GM23248 (cell line): ENCODE results near the gene RENBP. TPM values are rescaled to one million over a fixed set of nuclear protein-coding genes. Genes with fewer than 3 reads are reported as not detected.

Source experiments
- DNase-seq: peaks from one replicate; pipeline ENCODE4 v3.0.0-alpha.2; 2015
- H2AFZ ChIP-seq: fragments of 200-600 bp; sonication (generic); 2 replicates; pipeline ENCODE4 v1.6.1; 2016; ENCODE audit warnings: antibody characterized with exemption
- H3F3A ChIP-seq: fragments of 200-600 bp; sonication (generic); 2 replicates; pipeline ENCODE4 v1.6.1; 2016; ENCODE audit warnings: mild to moderate bottlenecking, antibody characterized with exemption, mixed run types; ENCODE audit not compliant: insufficient read depth
- H3K27ac ChIP-seq: fragments of 200-600 bp; sonication (generic); 2 replicates; pipeline ENCODE4 v1.5.1; 2016; ENCODE audit warnings: mild to moderate bottlenecking
- H3K27me3 ChIP-seq: fragments of 200-600 bp; sonication (generic); replicated peaks from 2 replicates; pipeline ENCODE4 v1.6.1; 2016; ENCODE audit warnings: mild to moderate bottlenecking; ENCODE audit not compliant: insufficient read depth
- H3K36me3 ChIP-seq: fragments of 200-600 bp; sonication (generic); 2 replicates; pipeline ENCODE4 v1.6.1; 2016; ENCODE audit warnings: low read depth, mild to moderate bottlenecking
- H3K4me1 ChIP-seq: fragments of 200-600 bp; sonication (generic); 2 replicates; pipeline ENCODE4 v1.6.1; 2016; ENCODE audit warnings: mild to moderate bottlenecking; ENCODE audit not compliant: insufficient read depth
- H3K4me2 ChIP-seq: fragments of 200-600 bp; sonication (generic); one replicate; pipeline ENCODE4 v1.6.1; 2016; ENCODE audit warnings: mild to moderate bottlenecking; ENCODE audit not compliant: unreplicated experiment
- H3K4me3 ChIP-seq: fragments of 200-600 bp; sonication (generic); 2 replicates; pipeline ENCODE4 v1.5.1; 2016; ENCODE audit warnings: mild to moderate bottlenecking
- H3K79me2 ChIP-seq: fragments of 200-600 bp; sonication (generic); 2 replicates; pipeline ENCODE4 v1.6.1; 2016; ENCODE audit warnings: mild to moderate bottlenecking; ENCODE audit not compliant: insufficient read depth
- H3K9ac ChIP-seq: fragments of 200-600 bp; sonication (generic); 2 replicates; pipeline ENCODE4 v1.6.1; 2016; ENCODE audit warnings: mild to moderate bottlenecking
- H3K9me2 ChIP-seq: fragments of 200-600 bp; sonication (generic); 2 replicates; pipeline ENCODE4 v1.6.1; 2016; ENCODE audit warnings: mixed run types, mild to moderate bottlenecking, moderate library complexity; ENCODE audit not compliant: insufficient read depth
- H3K9me3 ChIP-seq: fragments of 200-600 bp; sonication (generic); one replicate; pipeline ENCODE4 v1.6.1; 2017; ENCODE audit warnings: low read depth
- H4K20me1 ChIP-seq: fragments of 200-600 bp; sonication (generic); 2 replicates; pipeline ENCODE4 v1.6.0; 2016; ENCODE audit not compliant: insufficient read depth
- EZH2 ChIP-seq: fragments of 200-600 bp; sonication (generic); IDR thresholded peaks from 2 replicates; pipeline ENCODE4 v1.6.1; 2018; ENCODE audit warnings: antibody characterized with exemption, mild to moderate bottlenecking; ENCODE audit not compliant: insufficient read depth, poor library complexity, severe bottlenecking
- EZH2phosphoT487 ChIP-seq: fragments of 200-600 bp; sonication (generic); IDR thresholded peaks from 2 replicates; pipeline ENCODE4 v1.6.1; 2018; ENCODE audit warnings: antibody characterized with exemption, moderate library complexity, mild to moderate bottlenecking, low read depth; ENCODE audit not compliant: insufficient read depth
- WGBS, 2 experiments: methylation state at CpG; one replicate each; pipeline ENCODE4 v1.1.6; 2015 to 2017; ENCODE audit warnings: low lambda C conversion rate in 2 of 2, low coverage in 1 of 2; ENCODE audit errors: missing lambda C conversion rate in 2 of 2; 5-methylcytosine and 5-hydroxymethylcytosine counted together
- in situ Hi-C: fragments of 300-500 bp; cut with MboI; formaldehyde crosslinking; loops from 2 replicates; pipeline ENCODE4 v1.15.0; 2020
- polyA plus RNA-seq: library from polyadenylated mRNA; unstranded; fragments of >200 nt; fragmentation: Nextera tagmentation; extraction: Ambion mirVana; gene quantifications from 2 replicates; pipeline ENCODE4 v1.2.1, GENCODE V29; 2016
- total RNA-seq: library from RNA; depleted of rRNA; stranded (reverse); fragments of >200 nt; shearing (Covaris generic); gene quantifications from 2 replicates; pipeline ENCODE4 v1.2.3, GENCODE V29; 2014; rRNA removed

Gene RENBP
- total RNA-seq: 0.11 TPM in 1 of 2 replicates, not detected in the other
- polyA plus RNA-seq: not detected in 2 replicates

DNA sequence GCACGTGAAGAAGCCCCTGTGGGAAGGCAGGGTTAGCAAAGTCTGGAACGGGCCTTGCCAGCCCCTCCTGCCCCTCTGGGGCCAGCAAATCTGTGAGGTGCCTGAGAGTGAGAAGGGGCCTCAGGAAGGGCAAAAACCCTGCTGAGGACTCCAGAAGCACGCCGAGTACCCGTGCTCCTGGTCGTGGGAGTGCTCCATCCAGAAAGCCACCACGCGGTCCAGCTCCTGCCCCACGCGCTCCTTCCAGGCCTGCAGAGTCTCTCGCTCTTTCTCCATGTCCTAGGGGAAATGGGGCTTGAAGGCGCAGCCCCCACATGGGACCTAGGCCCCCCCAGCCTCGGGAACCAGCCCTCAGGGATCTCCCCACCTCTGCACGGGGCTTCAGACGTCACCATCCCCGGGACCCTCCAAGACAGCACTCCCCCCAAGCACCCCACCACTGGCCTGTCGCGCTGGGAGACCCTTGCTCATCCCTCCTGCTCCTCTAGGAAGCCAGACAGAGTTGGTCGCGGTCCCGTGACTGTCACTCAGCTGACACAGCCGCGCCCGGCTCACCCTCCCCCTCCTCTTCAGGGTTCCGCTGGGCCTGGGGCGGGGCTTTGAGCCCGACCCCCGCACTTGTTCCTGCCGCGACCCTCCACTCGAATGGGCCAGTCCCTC lies at the start of gene RENBP:
TSS of gene RENBP (minus strand) at position 504 of the 660 bp plus-strand sequence. CDS start at position 471, 33 bp downstream.
- Histone ChIP-seq H3K36me3 (no peaks in the 10 kb centered on the region; the same call in 1 of the 2 replicates), H3K9me2 (no peaks in the 10 kb centered on the region), H3K27me3 (no peaks in the 10 kb centered on the region), H3F3A (no peaks in the 10 kb centered on the region), H4K20me1 (no peaks in the 10 kb centered on the region), H3K27ac (no peak within 1 kb of the TSS), H3K4me1 (no peaks in the 10 kb centered on the region), H3K4me2 (no peak within 1 kb of the TSS), H3K4me3 (no peak within 1 kb of the TSS), H3K9me3 (no peaks in the 10 kb centered on the region), H2AFZ (no peak within 1 kb of the TSS), H3K79me2 (no peaks in the 10 kb centered on the region), H3K9ac (no peak within 1 kb of the TSS)
- no peak for DNase-seq
- no peak for TF ChIP-seq EZH2
- no peak for TF ChIP-seq EZH2phosphoT487
- in situ Hi-C loops: no loop called here
- 8 to 24% methylated on average over 8 to 9 of the region's 31 CpGs for WGBS, 2 experiments

DNA sequence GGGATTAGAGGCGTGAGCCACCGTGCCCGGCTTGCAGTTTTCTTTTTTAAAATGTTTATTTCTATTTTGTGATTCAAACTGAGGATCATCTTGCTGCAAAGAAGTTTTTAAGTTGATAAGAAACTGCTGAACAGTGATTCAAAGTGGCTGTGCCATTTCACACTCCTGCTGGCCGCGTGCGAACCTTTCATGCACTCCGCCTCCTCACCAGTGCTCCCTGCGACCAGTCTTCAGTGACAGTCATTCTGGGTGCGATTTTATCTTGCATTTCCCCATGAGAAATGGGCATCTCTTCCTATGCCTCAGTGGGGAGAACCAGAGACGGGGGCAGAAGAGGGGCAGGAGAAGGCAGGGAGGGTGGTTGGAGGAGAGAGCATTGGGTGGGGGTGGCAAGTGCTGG lies 49.5 kb upstream of the RENBP start:
- no peak for DNase-seq
- Histone ChIP-seq H3K27me3 (no peaks in the 10 kb centered on the region), H3K79me2 (no peaks in the 10 kb centered on the region), H3K9me3 (no peaks in the 10 kb centered on the region), H3K4me2 (no peak overlapping the region), H3K27ac (no peak overlapping the region), H3K9ac (no peak overlapping the region), H3K36me3 (no peaks in the 10 kb centered on the region), H4K20me1 (no peaks in the 10 kb centered on the region), H3K9me2 (no peaks in the 10 kb centered on the region), H3K4me1 (no peaks in the 10 kb centered on the region), H2AFZ (no peak overlapping the region), H3F3A (no peaks in the 10 kb centered on the region), H3K4me3 (no peak overlapping the region)
- TF ChIP-seq EZH2 (no peak), EZH2phosphoT487 (no peak)
- WGBS, 2 experiments: 87% methylated on average over 9 to 10 of the region's 10 CpGs
- in situ Hi-C loops: no loop called here

DNA sequence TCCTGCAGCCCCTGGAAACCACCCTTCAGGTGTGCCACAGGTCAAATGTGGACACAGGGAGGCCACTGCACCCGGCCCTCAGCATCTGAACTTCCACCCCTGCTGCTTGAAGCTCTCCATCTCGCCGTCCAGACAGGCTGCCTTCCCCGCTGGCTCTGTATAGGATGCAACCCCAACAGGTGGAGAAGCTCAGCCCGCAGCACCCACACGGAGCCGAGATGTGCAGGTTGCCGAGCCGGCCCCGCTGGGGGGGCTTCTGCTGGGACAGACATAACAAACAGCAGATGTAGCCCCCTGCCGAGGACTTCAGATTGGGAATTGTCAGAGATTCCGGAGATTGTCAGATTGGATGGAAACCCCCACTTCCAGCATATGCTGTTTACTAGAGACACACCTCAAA lies 48.6 kb upstream of the RENBP start:
- in situ Hi-C loops: no loop called here
- Histone ChIP-seq H3K4me2 (no peak overlapping the region), H3F3A (no peaks in the 10 kb centered on the region), H3K9ac (no peak overlapping the region), H3K4me3 (no peak overlapping the region), H3K4me1 (no peaks in the 10 kb centered on the region), H3K9me3 (no peaks in the 10 kb centered on the region), H3K9me2 (no peaks in the 10 kb centered on the region), H4K20me1 (no peaks in the 10 kb centered on the region), H3K27ac (no peak overlapping the region), H3K27me3 (no peaks in the 10 kb centered on the region), H2AFZ (no peak overlapping the region), H3K79me2 (no peaks in the 10 kb centered on the region), H3K36me3 (no peaks in the 10 kb centered on the region)
- WGBS, 2 experiments: 40 to 71% methylated on average over 1 to 12 of the region's 12 CpGs
- no peak for DNase-seq
- TF ChIP-seq EZH2phosphoT487 (no peak), EZH2 (no peak)

DNA sequence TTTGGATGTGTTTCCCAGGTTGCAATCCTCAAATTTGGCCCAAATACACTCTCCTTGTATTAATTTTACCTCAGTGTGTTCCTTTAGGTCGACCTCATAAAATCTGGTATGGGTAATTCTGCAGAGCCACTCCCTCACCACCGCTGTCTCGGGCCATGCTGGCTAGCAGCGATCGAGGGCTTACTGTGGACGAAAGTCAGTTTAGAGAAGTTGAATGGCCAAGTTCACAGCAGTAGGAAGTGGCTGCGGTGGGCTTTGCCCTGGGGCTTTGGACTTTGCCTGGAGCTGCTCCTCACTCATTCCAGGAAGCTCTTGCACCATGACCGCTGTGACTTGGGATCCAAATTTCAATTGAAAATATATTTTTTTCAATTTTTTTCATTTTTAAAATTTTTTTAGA lies 47.7 kb upstream of the RENBP start:
- Histone ChIP-seq H3K9ac (no peak overlapping the region), H3K4me1 (no peaks in the 10 kb centered on the region), H3K9me3 (no peaks in the 10 kb centered on the region), H3K27ac (no peak overlapping the region), H4K20me1 (no peaks in the 10 kb centered on the region), H2AFZ (no peak overlapping the region), H3K4me3 (no peak overlapping the region), H3K27me3 (no peaks in the 10 kb centered on the region), H3K9me2 (no peaks in the 10 kb centered on the region), H3K4me2 (no peak overlapping the region), H3K79me2 (no peaks in the 10 kb centered on the region), H3K36me3 (no peaks in the 10 kb centered on the region), H3F3A (no peaks in the 10 kb centered on the region)
- in situ Hi-C loops: no loop called here
- DNase-seq: no peak
- WGBS, 2 experiments: 88 to 95% methylated on average over 7 to 8 of the region's 8 CpGs
- no peak for TF ChIP-seq EZH2phosphoT487
- no peak for TF ChIP-seq EZH2

DNA sequence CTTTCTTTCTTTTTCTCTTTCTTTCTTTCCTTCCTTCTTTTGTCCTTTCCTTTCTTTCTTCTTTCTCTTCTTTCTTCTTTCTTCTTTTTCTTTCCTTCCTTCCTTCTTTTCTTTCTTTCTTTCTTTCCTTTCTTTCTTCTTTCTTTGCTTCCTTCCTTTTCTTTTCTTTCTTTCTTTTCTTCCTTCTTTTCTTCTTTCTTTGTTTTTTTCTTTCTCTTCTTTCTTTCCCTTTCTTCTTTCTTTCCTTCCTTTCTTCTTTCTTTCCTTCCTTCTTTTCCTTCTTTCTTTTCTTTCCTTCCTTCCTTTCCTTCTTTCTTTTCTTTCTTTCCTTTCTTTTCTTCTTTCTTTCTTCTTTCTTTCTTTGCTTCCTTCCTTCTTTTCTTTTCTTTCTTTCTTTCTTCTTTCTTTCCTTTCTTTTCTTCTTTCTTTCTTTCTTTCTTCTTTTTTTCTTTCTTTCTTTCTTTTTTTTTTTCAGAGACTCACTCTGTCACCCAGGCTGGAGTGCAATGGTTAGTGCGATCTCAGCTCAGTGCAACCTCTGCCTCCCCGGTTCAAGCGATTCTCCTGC lies 46.7 kb upstream of the RENBP start:
- 93 to 96% methylated on average over 3 of the region's 3 CpGs for WGBS, 2 experiments
- in situ Hi-C loops: no loop called here
- Histone ChIP-seq H2AFZ (no peak overlapping the region), H3K9me3 (no peaks in the 10 kb centered on the region), H3K36me3 (no peaks in the 10 kb centered on the region), H3K9me2 (no peaks in the 10 kb centered on the region), H3K27me3 (no peaks in the 10 kb centered on the region), H3K79me2 (no peaks in the 10 kb centered on the region), H3K4me1 (no peaks in the 10 kb centered on the region), H3K27ac (no peak overlapping the region), H3K4me3 (no peak overlapping the region), H3K4me2 (no peak overlapping the region), H4K20me1 (no peaks in the 10 kb centered on the region), H3K9ac (no peak overlapping the region), H3F3A (no peaks in the 10 kb centered on the region)
- TF ChIP-seq EZH2phosphoT487 (no peak), EZH2 (no peak)
- no peak for DNase-seq
